Measurements from ENCODE around the gene FAM171A1. TPM values are rescaled to one million over a fixed set of nuclear protein-coding genes. Genes with fewer than 3 reads are reported as not detected.
A peak's percentile ranks its signal among the peaks of the same experiment; 100 is the strongest.
"Not testable (repeated sequence)": the region's sequence is repeated elsewhere in the genome, so short reads cannot be mapped to it uniquely, and the experiment has no call there.

The FAM171A1 gene
- total and polyA plus RNA-seq, 5 donors from 2014 or later: 2.4 to 4.8 (median 4.5) TPM

DNA sequence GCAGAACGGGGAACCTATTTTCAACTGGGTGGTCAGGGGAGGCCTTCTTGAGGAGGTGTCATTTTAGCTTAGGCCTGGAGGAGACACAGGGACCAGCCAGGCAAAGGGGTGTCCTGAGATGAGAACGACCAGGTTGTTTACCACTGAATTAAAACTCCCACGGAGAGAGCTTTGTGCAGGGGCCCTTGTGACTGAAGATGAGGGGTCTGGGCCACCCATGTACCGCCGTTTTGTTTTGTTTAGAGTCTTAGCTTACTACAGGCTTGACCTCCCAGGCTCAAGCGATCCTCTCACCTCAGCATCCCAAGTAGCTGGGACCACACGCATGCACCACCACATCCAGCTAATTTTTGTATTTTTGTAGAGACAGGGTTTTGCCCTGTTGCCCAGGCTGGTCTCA lies 80.4 kb downstream of the FAM171A1 start:
- no peaks in the 10 kb centered on the region for H3K36me3 ChIP-seq (ENCODE audit: control insufficient read depth, insufficient read depth, low read length)
- peaks cover 0 to 1% (median 0%) of the 10 kb centered on the region in 7 donors for H3K9me3 Mint-ChIP-seq
- DNase-seq: no peak
- no peak for ATAC-seq (ENCODE audit: low read depth in 2 of 2)
- no peaks in the 10 kb centered on the region for H3K4me1 Mint-ChIP-seq
- H3K4me3 Mint-ChIP-seq: no peak overlapping the region
- no peak overlapping the region for H3K4me3 ChIP-seq (ENCODE audit: low read depth, low read length)
- H3K4me1 ChIP-seq (ENCODE audit: control insufficient read depth, insufficient read depth, low read length, poor library complexity, severe bottlenecking): no peaks in the 10 kb centered on the region
- no peaks in the 10 kb centered on the region for H3K9me3 ChIP-seq (ENCODE audit: control insufficient read depth in 2 of 2, low read length in 2 of 2)
- peaks cover 3% of the 10 kb centered on the region for H3K27me3 ChIP-seq (ENCODE audit: control insufficient read depth, insufficient read depth, low read length)
- H3K27me3 Mint-ChIP-seq: peaks cover 10% of the 10 kb centered on the region
- H3K27ac Mint-ChIP-seq: no peak overlapping the region
- H3K36me3 Mint-ChIP-seq: no peaks in the 10 kb centered on the region
- no peak overlapping the region for H3K27ac ChIP-seq (ENCODE audit: insufficient read depth, low read length, poor library complexity, severe bottlenecking)

DNA sequence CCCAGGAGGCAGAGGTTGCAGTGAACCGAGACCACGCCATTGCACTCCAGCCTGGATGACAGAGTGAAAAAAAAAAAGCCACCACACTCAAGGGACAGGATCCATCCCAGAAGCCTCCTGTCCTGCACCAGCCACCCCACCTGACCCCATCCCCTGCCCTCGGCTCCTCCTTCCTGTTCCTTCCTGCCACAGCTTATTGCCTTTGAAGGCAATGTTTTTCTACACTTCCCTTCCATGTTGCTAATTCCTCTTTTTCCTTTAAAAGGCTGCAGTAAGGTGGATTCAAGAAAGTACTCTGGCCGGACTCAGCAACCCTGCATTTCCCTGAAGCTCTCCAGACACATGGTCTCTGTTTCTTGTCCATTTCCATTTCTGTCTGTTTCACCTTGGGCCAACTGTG lies 80.9 kb downstream of the FAM171A1 start:
- Mint-ChIP-seq H3K27ac (no peak overlapping the region), H3K36me3 (no peaks in the 10 kb centered on the region), H3K4me3 (no peak overlapping the region)

DNA sequence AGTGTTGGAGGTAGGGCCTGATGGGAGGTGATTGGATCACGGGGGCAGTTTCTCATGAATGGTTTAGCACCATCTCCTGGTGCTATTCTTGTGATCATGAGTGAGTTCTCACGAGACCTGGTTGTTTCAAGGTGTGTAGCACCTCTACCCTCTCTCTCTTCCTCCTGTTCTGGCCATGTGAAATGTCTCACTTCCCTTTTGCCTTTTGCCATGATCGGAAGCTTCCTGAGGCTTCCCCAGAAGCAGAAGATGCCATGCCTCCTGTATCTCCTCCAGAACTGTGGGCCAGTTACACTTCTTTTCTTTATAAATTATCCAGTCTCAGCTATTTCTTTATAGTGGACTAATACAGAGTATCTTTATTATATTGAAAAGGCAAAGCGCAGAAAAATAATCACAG lies 90.1 kb downstream of the FAM171A1 start:
- no peak for ATAC-seq (ENCODE audit: low read depth in 2 of 2)
- H3K4me1 Mint-ChIP-seq: peaks cover 0 to 2% (median 0%) of the 10 kb centered on the region in 4 donors

More for the DNA sequence above, 80.9 kb downstream of the FAM171A1 start:
- no peak for ATAC-seq (ENCODE audit: low read depth in 2 of 2)
- no peaks in the 10 kb centered on the region for H3K4me1 Mint-ChIP-seq
- H3K27ac ChIP-seq (ENCODE audit: insufficient read depth, low read length, poor library complexity, severe bottlenecking): no peak overlapping the region
- H3K36me3 ChIP-seq (ENCODE audit: control insufficient read depth, insufficient read depth, low read length): no peaks in the 10 kb centered on the region
- no peak overlapping the region for H3K4me3 ChIP-seq (ENCODE audit: low read depth, low read length)
- no peaks in the 10 kb centered on the region for H3K9me3 Mint-ChIP-seq
- H3K27me3 ChIP-seq (ENCODE audit: control insufficient read depth, insufficient read depth, low read length): peaks cover 3% of the 10 kb centered on the region
- peaks cover 7% of the 10 kb centered on the region for H3K27me3 Mint-ChIP-seq
- no peaks in the 10 kb centered on the region for H3K9me3 ChIP-seq (ENCODE audit: control insufficient read depth in 2 of 2, low read length in 2 of 2)
- DNase-seq: no peak
- no peaks in the 10 kb centered on the region for H3K4me1 ChIP-seq (ENCODE audit: control insufficient read depth, insufficient read depth, low read length, poor library complexity, severe bottlenecking)

DNA sequence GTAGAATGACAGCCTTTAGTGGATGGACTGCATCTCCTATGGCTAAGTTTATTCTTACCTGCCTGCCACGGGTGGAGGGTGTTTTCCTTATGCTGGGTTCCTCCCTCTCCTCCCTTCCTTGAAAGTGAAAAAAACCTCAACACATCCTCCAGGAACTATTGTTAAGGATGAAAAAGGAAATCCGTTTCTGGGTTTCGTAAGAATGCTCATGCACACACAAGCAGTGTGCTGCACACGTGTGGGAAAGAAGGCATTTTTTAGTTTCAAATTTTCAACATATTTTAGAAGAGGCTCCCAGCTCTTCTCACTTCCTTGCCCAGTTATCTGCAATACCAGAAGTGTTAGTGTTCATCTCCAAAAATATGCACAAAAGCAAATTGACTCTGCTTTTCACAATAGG lies 90.6 kb downstream of the FAM171A1 start:
- H3K36me3 ChIP-seq (ENCODE audit: control insufficient read depth, insufficient read depth, low read length): no peaks in the 10 kb centered on the region
- DNase-seq (no peak), ATAC-seq (ENCODE audit: low read depth in 2 of 2) (no peak)
- no peak overlapping the region for H3K4me3 ChIP-seq (ENCODE audit: low read depth, low read length)
- no peaks in the 10 kb centered on the region for H3K9me3 ChIP-seq (ENCODE audit: control insufficient read depth in 2 of 2, low read length in 2 of 2)
- Mint-ChIP-seq H3K36me3 (no peaks in the 10 kb centered on the region), H3K4me1 (peaks cover 0 to 2% (median 0%) of the 10 kb centered on the region in 4 donors), H3K27ac (no peak overlapping the region), H3K4me3 (no peak overlapping the region), H3K27me3 (no peaks in the 10 kb centered on the region), H3K9me3 (peaks cover 0 to 2% (median 0%) of the 10 kb centered on the region in 7 donors)
- H3K27me3 ChIP-seq (ENCODE audit: control insufficient read depth, insufficient read depth, low read length): no peaks in the 10 kb centered on the region
- H3K4me1 ChIP-seq (ENCODE audit: control insufficient read depth, insufficient read depth, low read length, poor library complexity, severe bottlenecking): no peaks in the 10 kb centered on the region
- H3K27ac ChIP-seq (ENCODE audit: insufficient read depth, low read length, poor library complexity, severe bottlenecking): no peak overlapping the region

More for the DNA sequence above, 90.1 kb downstream of the FAM171A1 start:
- Histone ChIP-seq H3K27ac (ENCODE audit: insufficient read depth, low read length, poor library complexity, severe bottlenecking) (no peak overlapping the region), H3K9me3 (ENCODE audit: control insufficient read depth in 2 of 2, low read length in 2 of 2) (no peaks in the 10 kb centered on the region), H3K36me3 (ENCODE audit: control insufficient read depth, insufficient read depth, low read length) (no peaks in the 10 kb centered on the region), H3K4me3 (ENCODE audit: low read depth, low read length) (no peak overlapping the region), H3K27me3 (ENCODE audit: control insufficient read depth, insufficient read depth, low read length) (no peaks in the 10 kb centered on the region), H3K4me1 (ENCODE audit: control insufficient read depth, insufficient read depth, low read length, poor library complexity, severe bottlenecking) (no peaks in the 10 kb centered on the region)
- Mint-ChIP-seq H3K27ac (no peak overlapping the region), H3K4me3 (no peak overlapping the region), H3K36me3 (no peaks in the 10 kb centered on the region), H3K27me3 (no peaks in the 10 kb centered on the region), H3K9me3 (peaks cover 0 to 2% (median 0%) of the 10 kb centered on the region in 7 donors)
- DNase-seq: peak in 1 of 3 donors; percentile 7

DNA sequence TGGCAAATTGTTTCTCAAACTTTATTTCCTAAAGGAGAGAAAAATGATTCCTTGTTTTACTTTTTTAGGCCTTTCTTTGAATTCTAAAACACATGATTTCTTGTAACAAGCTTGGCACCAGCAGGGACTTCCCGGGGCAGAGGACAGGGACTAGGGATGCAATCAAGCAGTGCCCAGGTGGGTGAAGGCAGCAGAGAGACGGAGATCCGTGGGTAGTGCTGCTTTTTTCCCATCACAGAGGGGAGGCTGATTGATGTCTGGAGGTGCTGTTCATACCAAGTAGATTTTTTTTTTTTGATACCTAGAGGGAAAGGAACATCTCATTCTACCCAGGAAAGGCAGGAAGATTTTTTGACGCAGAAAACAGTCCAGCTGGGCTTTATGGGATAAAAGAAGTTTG lies 91.9 kb downstream of the FAM171A1 start:
- no peaks in the 10 kb centered on the region for H3K4me1 ChIP-seq (ENCODE audit: control insufficient read depth, insufficient read depth, low read length, poor library complexity, severe bottlenecking)
- no peak overlapping the region for H3K27ac ChIP-seq (ENCODE audit: insufficient read depth, low read length, poor library complexity, severe bottlenecking)
- H3K9me3 Mint-ChIP-seq: peaks cover 0 to 2% (median 0%) of the 10 kb centered on the region in 7 donors
- no peaks in the 10 kb centered on the region for H3K27me3 Mint-ChIP-seq
- H3K4me3 Mint-ChIP-seq: no peak overlapping the region
- H3K36me3 Mint-ChIP-seq: no peaks in the 10 kb centered on the region
- no peak overlapping the region for H3K4me3 ChIP-seq (ENCODE audit: low read depth, low read length)
- ATAC-seq (ENCODE audit: low read depth in 2 of 2): no peak
- peaks cover 0 to 2% (median 0%) of the 10 kb centered on the region in 4 donors for H3K4me1 Mint-ChIP-seq
- DNase-seq: no peak
- H3K9me3 ChIP-seq (ENCODE audit: control insufficient read depth in 2 of 2, low read length in 2 of 2): no peaks in the 10 kb centered on the region
- H3K36me3 ChIP-seq (ENCODE audit: control insufficient read depth, insufficient read depth, low read length): no peaks in the 10 kb centered on the region
- peak overlapping the region in 1 of 3 donors; percentile 11 for H3K27ac Mint-ChIP-seq
- no peaks in the 10 kb centered on the region for H3K27me3 ChIP-seq (ENCODE audit: control insufficient read depth, insufficient read depth, low read length)

DNA sequence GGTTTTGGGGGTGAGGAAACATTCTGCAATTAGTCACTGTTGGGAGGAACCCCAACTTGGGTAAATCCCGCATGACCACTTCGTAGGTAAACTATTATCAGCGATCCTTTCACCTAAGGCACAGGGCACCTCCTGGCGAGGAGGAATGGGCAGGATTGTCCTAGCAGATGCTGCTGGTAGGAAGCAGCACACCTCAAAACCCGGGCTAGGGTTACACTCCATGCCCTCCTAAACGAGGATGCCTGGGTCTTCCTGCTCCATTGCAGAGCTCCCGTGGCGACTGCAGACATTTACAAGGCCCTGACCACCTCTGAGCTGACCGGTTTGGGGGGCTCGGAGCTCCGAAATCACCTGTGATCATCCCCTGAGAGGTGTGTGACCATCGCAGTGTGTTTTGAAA lies 92.3 kb downstream of the FAM171A1 start:
- H3K9me3 Mint-ChIP-seq: peaks cover 0 to 4% (median 0%) of the 10 kb centered on the region in 7 donors
- H3K9me3 ChIP-seq (ENCODE audit: control insufficient read depth in 2 of 2, low read length in 2 of 2): no peaks in the 10 kb centered on the region
- H3K36me3 ChIP-seq (ENCODE audit: control insufficient read depth, insufficient read depth, low read length): no peaks in the 10 kb centered on the region
- DNase-seq (no peak), ATAC-seq (ENCODE audit: low read depth in 2 of 2) (no peak)
- no peak overlapping the region for H3K27ac ChIP-seq (ENCODE audit: insufficient read depth, low read length, poor library complexity, severe bottlenecking)
- no peak overlapping the region for H3K4me3 ChIP-seq (ENCODE audit: low read depth, low read length)
- peaks cover 0 to 2% (median 0%) of the 10 kb centered on the region in 4 donors for H3K4me1 Mint-ChIP-seq
- no peak overlapping the region for H3K27ac Mint-ChIP-seq
- H3K4me3 Mint-ChIP-seq: no peak overlapping the region
- H3K27me3 ChIP-seq (ENCODE audit: control insufficient read depth, insufficient read depth, low read length): no peaks in the 10 kb centered on the region
- no peaks in the 10 kb centered on the region for H3K27me3 Mint-ChIP-seq
- H3K4me1 ChIP-seq (ENCODE audit: control insufficient read depth, insufficient read depth, low read length, poor library complexity, severe bottlenecking): no peaks in the 10 kb centered on the region
- no peaks in the 10 kb centered on the region for H3K36me3 Mint-ChIP-seq

DNA sequence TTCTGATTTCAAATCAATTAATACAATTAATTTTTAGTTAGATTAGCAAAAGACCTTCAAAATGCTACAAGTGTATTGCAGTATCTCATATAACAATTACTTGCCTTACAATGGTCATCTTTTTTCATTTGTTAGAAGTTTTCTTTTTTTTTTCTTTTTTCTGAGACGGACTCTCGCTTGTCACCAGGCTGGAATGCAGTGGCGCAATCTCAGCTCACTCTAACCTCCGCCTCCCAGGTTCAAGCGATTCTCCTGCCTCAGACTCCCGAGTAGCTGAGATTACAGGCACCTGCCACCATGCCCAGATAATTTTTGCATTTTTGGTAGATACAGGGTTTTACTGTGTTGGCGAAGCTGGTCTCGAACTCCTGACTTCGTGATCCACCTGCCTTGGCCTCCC lies 95.0 kb downstream of the FAM171A1 start:
- not testable (repeated sequence) for H3K9me3 Mint-ChIP-seq; H3K27me3 Mint-ChIP-seq; H3K4me3 Mint-ChIP-seq; ATAC-seq (ENCODE audit: low read depth in 2 of 2); H3K36me3 ChIP-seq (ENCODE audit: control insufficient read depth, insufficient read depth, low read length); H3K4me1 Mint-ChIP-seq; H3K27me3 ChIP-seq (ENCODE audit: control insufficient read depth, insufficient read depth, low read length); H3K27ac Mint-ChIP-seq; H3K4me1 ChIP-seq (ENCODE audit: control insufficient read depth, insufficient read depth, low read length, poor library complexity, severe bottlenecking); H3K9me3 ChIP-seq (ENCODE audit: control insufficient read depth in 2 of 2, low read length in 2 of 2); DNase-seq; H3K36me3 Mint-ChIP-seq; H3K27ac ChIP-seq (ENCODE audit: insufficient read depth, low read length, poor library complexity, severe bottlenecking); H3K4me3 ChIP-seq (ENCODE audit: low read depth, low read length)

DNA sequence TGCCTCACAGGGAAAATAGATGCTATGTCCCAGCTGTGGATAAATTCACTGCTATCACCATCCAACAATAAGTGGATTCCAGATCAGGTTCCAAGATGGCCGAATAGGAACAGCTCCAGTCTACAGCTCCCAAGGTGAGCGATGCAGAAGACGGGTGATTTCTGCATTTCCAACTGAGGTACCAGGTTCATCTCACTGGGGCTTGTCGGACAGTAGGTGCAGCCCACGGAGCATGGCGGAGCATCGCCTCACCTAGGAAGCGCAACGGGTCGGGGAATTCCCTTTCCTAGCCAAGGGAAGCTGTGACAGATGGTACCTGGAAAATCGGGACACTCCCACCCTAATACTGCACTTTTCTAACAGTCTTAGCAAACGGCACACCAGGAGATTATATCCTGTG lies 101.3 kb downstream of the FAM171A1 start:
- H3K27ac ChIP-seq (ENCODE audit: insufficient read depth, low read length, poor library complexity, severe bottlenecking); DNase-seq; ATAC-seq (ENCODE audit: low read depth in 2 of 2); H3K9me3 ChIP-seq (ENCODE audit: control insufficient read depth in 2 of 2, low read length in 2 of 2); H3K27ac Mint-ChIP-seq; H3K4me3 ChIP-seq (ENCODE audit: low read depth, low read length); H3K27me3 ChIP-seq (ENCODE audit: control insufficient read depth, insufficient read depth, low read length); H3K4me1 ChIP-seq (ENCODE audit: control insufficient read depth, insufficient read depth, low read length, poor library complexity, severe bottlenecking); H3K36me3 Mint-ChIP-seq; H3K4me1 Mint-ChIP-seq; H3K4me3 Mint-ChIP-seq; H3K36me3 ChIP-seq (ENCODE audit: control insufficient read depth, insufficient read depth, low read length); H3K9me3 Mint-ChIP-seq: not testable (repeated sequence)
- peaks cover 11% of the 10 kb centered on the region for H3K27me3 Mint-ChIP-seq
